MM.1S (cell line): ENCODE measurements around the gene ARHGAP45.

ENCODE experiments used
- CTCF ChIP-seq: fragments of 300-600 bp; sonication (generic); IDR thresholded peaks from 2 replicates; pipeline ENCODE4 v1.5.1; 2016; ENCODE audit warnings: antibody characterized with exemption, low read length, mixed read lengths
- EZH2 ChIP-seq: fragments of 300-600 bp; sonication (generic); optimal IDR thresholded peaks from 2 replicates; pipeline ENCODE3; 2017; ENCODE audit warnings: low read depth, mild to moderate bottlenecking, antibody characterized with exemption, low read length, mixed read lengths
- EZH2phosphoT487 ChIP-seq: fragments of 300-600 bp; sonication (generic); IDR thresholded peaks from 2 replicates; pipeline ENCODE4 v1.6.1; 2018; ENCODE audit warnings: antibody characterized with exemption, low read length

GRCh38 chr19:1017906-1018305 is 49.1 kb upstream of the ARHGAP45 start:
- TF ChIP-seq CTCF (no peak), EZH2 (no peak), EZH2phosphoT487 (no peak)
